NCI-H446 treated with DMSO at 0.1 percent for 48 hours (cell line): ENCODE data around the gene MYCBPAP.

ENCODE experiments used
- DNase-seq: peaks from one replicate; lab custom pipeline; 2025; lab: John Stamatoyannopoulos, UW

Gene MYCBPAP

DNA sequence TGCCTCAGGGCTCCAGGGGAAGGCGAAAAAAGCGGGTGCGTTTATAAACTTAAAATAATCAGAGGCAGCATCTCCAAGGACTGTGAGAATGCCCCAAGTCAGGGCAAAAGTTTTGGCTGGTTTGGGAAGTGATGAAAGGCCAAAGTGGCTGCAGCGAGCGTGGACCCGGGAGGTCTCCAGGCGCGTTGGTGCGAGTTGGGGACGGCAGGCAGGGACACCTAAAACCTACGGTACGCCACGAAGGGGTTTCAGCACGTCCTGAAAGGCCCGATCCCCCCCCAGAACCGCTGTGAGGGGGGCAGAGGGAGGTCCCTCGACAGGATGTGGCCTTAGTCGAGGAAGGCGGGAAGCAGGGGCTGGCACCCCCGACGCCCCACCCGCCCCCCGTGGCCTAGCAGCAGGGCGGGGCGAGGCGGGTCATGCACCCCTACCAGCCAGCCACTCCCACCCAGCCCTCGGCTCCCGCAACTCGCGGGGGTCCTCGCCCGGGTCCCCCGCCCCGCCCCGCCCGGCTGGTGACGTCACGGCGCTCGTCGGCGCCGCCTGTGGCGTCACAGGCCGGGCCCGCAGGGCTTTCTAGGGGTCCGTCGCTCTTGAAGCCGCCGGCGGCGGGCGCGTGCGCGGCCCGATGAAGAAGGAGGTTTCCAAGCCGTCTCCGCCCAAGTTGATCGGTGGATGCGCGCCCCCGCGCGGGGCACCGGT, at the start of gene MYCBPAP:
Gene MYCBPAP, plus strand, starts transcription at position 569 of the 702 bp plus-strand sequence. CDS start 236 bp downstream, outside the sequence.
- no peak for DNase-seq

DNA sequence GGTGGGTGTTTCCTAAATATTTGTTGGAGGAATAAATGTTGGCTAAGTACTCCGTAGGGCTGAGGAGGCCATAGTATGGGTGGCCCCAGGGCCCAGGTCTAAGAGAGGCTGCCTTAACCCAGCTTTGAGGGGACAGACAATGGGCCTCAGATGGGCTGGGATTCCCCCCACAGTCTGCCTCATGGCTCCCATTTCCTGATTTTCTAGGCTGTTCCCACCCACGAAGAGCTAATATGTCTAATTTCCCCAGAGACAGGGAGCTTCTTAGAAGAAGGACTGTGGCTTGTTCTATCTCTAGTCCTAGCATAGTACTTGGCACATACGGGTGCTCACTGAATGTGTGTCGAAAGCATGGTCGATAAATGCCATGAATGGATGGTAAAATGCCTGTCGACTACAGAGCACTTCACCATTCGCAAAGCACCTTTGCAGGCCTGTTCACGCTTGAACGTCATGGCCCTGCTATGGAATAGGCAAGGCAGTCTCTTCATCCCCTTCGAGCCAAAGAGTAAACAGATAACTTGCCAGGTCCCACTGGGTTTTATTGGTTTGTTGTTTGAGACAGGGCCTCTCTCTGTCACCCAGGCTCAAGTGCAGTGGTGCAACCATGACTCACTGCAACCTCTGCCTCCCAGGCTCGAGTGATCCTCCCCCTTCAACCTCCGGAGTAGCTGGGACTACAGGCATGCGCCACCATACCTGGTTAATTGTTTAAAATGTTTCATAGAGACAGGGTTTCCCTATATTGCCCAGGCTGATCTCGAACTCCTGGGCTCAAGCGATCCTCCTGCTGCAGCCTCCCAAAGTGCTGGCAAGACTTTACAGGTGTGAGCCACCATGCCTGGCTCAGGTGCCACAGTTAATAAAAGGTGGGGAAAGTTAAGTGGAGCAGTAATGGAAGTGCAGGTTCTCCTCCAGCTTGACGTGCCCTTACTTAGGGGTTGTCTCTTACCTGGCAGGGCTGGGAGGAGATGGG, 49.2 kb upstream of the MYCBPAP start:
- no peak for DNase-seq

- DNase-seq = no peak
Observed at GRCh38 chr17:50459756-50460155, 48.5 kb upstream of the MYCBPAP start.

DNA sequence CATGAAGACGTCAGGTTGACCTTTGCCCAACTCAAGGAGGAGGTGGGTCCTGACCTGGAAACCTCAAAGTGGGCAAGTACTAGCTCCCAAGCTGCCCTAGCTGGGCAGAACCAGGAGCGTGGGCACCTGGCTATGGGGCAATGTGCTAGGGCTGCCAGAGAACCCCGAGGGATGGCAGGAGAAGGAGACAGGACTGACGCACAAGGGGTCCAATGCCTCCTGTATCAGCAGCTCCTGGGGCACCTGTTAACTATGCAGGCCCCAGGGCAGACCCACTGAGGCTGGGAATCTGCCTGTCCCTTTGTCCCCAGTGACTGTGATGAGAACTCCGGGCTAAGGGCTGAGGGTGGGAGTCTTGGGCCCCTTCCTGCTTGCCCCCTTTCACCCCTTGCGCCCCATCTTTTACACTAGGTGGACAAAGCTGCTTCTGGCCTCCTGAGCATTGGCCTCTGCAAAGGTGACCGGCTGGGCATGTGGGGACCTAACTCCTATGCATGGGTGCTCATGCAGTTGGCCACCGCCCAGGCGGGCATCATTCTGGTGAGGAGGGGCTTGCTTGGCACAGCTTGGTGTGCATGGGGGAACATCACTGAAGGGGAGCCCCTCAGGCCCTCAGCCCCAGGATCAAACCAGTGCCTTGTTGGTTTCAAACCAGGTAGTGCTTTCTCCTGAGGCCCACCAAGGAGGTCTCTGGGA, 47.3 kb upstream of the MYCBPAP start:
- no peak for DNase-seq

DNA sequence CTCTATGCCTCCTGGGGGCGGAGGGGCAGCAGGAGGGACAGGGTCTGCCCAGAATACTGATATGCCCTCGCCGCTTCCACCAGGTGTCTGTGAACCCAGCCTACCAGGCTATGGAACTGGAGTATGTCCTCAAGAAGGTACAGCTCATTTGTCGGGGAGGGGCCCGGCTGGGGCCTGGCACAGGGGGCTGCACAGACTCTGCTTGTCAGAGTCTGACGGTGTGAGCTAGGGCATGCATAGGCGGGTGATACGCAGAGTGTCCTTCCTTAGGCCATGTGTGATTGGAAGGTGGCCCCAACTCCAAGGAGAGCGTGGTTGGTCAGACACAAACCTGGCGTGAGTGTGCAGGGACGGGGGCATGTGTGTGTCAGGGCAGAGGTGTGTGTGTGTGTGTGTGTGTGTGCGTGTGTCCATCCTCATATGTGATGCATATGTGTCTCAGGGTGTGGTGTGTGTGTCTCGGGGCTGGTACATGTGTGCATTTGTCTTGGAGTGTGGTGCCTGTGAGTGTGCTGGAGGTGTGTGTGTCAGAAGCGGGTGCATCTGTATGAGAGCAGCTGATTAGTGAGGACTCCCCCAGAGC, 46.6 kb upstream of the MYCBPAP start:
- no peak for DNase-seq

DNA sequence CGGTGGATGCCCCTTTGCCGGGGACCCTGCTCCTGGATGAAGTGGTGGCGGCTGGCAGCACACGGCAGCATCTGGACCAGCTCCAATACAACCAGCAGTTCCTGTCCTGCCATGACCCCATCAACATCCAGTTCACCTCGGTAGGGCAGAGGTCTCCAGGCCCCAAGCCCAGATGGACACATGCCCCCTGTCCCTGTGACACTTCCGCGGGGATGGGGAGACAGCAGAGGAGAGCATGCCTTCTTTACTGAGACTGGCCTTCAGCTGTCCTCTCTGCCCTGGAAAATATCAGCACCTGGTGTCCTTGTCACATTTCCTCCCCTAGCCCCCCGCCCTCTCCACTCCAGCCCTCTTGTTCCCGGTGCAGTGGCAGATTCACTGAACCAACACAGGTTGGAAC, 45.8 kb upstream of the MYCBPAP start:
- DNase-seq = no peak

DNA sequence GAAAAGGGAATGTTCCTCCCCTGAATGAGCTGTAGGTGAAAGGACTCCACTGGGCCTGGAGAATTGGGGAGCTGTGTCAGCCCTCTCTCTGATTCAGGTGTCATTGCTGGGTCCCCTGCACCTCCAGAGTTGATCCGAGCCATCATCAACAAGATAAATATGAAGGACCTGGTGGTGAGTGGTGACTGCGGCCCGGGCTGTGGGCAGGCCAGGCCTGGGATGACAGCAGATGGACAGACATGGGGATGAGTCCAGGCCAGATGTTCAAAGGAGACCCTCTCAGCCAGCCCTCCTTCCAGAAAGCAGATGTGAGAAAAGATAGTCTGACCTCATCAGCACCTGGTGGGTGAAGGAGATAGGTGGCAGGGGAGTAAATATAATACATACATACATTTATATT, 44.1 kb upstream of the MYCBPAP start:
- DNase-seq = no peak

- no peak for DNase-seq
Observed at GRCh38 chr17:50464736-50465135, 43.5 kb upstream of the MYCBPAP start.

GRCh38 chr17:50465171-50465570, 43.1 kb upstream of the MYCBPAP start:
- no peak for DNase-seq

DNA sequence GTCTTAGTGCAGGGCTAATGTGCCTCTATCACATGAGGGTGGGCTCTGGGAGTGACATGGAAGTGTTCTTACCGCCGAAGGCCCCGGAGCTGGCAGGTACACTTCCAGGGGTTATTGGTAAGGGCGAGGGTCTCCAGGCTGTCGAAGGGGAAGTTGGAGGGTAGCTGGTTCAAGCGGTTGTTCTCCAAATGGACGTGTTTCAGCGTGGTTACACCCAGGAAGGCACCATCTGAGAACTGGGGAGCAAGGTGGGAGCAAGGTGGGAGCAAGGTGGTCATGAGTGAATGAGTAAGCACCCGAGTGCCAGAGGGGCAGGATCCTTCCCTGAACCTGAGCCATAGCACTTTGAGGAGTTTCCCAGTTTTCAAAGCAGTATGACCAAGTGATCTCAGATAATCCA, 42.6 kb upstream of the MYCBPAP start:
- no peak for DNase-seq

GRCh38 chr17:50466371-50467113, 41.7 kb upstream of the MYCBPAP start:
- no peak for DNase-seq

GRCh38 chr17:50467114-50467854, 41.0 kb upstream of the MYCBPAP start:
- DNase-seq = no peak

DNA sequence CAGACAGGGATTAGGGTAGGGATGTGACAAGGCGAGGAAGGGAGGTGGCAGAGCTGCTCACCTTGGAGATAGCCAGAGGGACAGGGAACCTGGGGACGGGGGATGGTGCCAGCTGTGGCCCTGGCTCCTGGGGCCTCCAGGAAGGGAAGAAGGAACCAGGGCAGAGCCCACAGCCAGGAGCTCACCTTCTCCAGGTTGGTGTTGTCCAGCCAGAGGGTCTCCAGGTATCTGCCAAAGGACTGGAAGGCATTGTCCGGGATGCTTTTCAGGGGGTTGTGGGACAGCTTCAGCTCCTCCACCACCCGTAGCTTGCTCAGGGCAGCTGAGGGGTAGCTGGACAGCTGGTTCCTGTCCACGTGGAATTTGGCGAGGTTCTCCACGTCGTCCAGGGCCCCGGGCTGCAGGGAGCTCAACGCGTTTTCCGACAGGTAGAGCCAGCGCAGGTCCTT, 40.4 kb upstream of the MYCBPAP start:
- DNase-seq = no peak

DNA sequence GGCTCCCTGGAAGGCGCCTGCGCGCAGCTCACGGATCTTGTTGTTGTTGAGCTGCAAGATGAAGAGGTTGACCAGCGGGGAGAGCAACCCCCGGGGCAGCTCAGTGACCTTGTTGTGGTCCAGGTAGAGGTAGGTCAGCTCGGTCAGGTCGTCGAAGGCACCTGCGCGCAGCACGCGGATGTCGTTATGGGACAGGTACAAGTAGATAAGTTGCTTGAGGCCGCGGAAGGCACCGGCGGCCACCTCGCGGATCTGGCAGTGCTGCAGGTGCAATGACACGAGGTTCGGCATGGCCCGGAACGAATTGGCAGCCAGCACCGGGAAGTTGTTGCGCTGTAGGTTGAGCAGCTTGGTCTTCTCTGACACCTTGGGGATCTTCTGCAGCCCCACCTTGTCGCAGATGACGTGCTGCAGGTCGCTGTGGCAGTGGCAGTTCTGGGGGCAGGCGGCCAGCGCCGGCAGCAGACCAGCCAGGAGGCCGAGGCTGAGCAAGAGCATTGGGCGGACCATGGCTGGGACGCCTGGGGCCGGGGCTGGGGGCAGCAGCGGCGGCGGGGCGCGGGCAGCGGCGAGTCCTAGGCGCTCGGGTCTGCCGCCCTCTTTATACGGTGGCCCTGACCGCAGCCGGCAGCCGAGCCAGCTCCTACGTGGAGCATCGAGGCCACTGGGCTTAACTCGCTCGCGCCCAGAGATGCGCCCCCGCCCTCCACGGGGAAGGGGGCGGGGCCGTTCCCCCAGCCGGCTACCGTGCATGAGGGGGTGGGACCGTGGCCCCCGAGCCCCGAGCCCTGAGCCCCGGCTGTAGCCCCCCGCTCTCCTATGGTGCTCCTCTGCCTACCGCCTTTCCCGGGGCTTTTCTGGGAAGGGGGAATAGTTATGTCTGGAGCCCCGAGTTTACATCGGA, 39.7 kb upstream of the MYCBPAP start, which contains the start of gene CHAD:
Gene CHAD, minus strand, starts transcription at position 577 of the 904 bp plus-strand sequence. Its CDS starts 67 bp downstream, at position 510.
- DNase-seq = no peak

DNA sequence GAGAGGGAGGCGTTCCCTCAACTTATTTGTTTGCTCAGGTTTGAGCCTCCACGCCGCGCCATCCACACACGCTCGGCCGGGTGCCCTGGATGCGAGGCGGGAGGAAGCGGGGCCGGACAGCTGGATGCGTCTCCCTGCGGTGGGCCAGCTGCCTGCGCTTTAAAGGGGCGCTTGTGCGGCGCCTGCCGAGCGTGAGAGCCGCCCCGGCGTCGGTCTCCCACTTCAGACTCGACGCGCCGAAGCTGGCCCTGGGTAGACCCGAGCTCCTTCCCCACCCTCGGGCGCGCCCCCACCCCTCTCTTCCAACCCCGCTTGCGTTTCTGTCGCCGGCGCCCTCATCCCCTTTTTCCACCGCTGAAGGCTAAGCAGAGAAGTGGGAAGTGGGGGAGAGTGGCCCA, 39.0 kb upstream of the MYCBPAP start:
- no peak for DNase-seq

GRCh38 chr17:50469671-50470305, 38.5 kb upstream of the MYCBPAP start:
- DNase-seq = no peak

DNA sequence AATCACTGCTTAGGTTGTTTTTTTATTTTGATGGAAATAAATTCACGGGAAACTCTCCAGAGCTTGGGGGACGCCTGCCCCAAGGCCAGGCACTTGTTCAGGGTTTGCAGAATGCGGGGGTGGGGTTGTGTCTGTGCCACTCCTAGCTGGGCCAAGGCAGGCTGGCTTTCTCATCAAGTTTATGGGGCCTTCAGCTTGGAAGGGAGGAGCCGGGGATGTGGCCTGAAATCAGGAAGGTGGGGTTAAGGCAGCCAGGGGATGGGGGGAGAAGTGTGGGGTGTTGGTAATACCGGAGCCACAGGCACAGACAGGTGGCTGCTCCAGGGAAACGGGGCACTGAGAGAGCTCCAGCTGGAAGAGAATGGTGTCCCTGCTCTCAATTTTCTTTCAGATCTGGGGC, 37.8 kb upstream of the MYCBPAP start:
- no peak for DNase-seq

- DNase-seq = no peak
Observed at GRCh38 chr17:50471009-50471905, 37.0 kb upstream of the MYCBPAP start.
